ENCODE results near the gene C9orf43. TPM values are rescaled to one million over a fixed set of nuclear protein-coding genes. Genes with fewer than 3 reads are reported as not detected.
"Not testable (repeated sequence)": the region's sequence is repeated elsewhere in the genome, so short reads cannot be mapped to it uniquely, and the experiment has no call there.

The C9orf43 gene
- polyA plus RNA-seq (2013, experiment 1 of 2) = 0.45 TPM
- 0.44 TPM for polyA plus RNA-seq (2013, experiment 2 of 2)

GRCh38 chr9:113410207-113410864, at the start of gene C9orf43, which contains the start of gene POLE3:
Gene C9orf43, plus strand, starts transcription at chr9:113410747. Its CDS starts 2,747 bp downstream, at chr9:113413494.
Gene POLE3, minus strand, starts transcription at chr9:113410675. Its CDS starts 382 bp downstream, at chr9:113410293.
- H3K27ac ChIP-seq (ENCODE audit: low read depth, low read length) = peak within 1 kb of the TSS; percentile 98
- no peaks in the 10 kb centered on the region for H3K9me3 ChIP-seq (ENCODE audit: insufficient read depth, low read depth, low read length)
- H3K27me3 ChIP-seq (ENCODE audit: insufficient read depth, low read length) = no peaks in the 10 kb centered on the region
- peak within 1 kb of the TSS; percentile 98 for H3K9ac ChIP-seq (ENCODE audit: low read depth, low read length)
- whole genome bisulfite sequencing = under 1% methylated on average over 61 of the region's 61 CpGs
- peaks cover 26% of the 10 kb centered on the region for H3K36me3 ChIP-seq (ENCODE audit: insufficient read depth, low read length)
- peak within 1 kb of the TSS; percentile 99 for H3K4me3 ChIP-seq (ENCODE audit: low read length)
- 0 out of 2 replicates have a peak, but pooled peaks cover 8% of the 10 kb centered on the region for H3K4me1 ChIP-seq (ENCODE audit: insufficient read depth, low read length)

GRCh38 chr9:113361304-113362018, 49.1 kb upstream of the C9orf43 start:
- 92% methylated on average over 7 of the region's 7 CpGs for WGBS
- peaks cover 5% of the 10 kb centered on the region; the same call in 1 of the 2 replicates for H3K4me1 ChIP-seq (ENCODE audit: insufficient read depth, low read length)
- H3K36me3 ChIP-seq (ENCODE audit: insufficient read depth, low read length) = no peaks in the 10 kb centered on the region

GRCh38 chr9:113363336-113363735, 47.2 kb upstream of the C9orf43 start:
- Histone ChIP-seq H3K4me1 (ENCODE audit: insufficient read depth, low read length) (peaks cover 5% of the 10 kb centered on the region; the same call in 1 of the 2 replicates), H3K9ac (ENCODE audit: low read depth, low read length) (no peak overlapping the region), H3K9me3 (ENCODE audit: insufficient read depth, low read depth, low read length) (no peaks in the 10 kb centered on the region), H3K27ac (ENCODE audit: low read depth, low read length) (no peak overlapping the region), H3K4me3 (ENCODE audit: low read length) (no peak overlapping the region), H3K27me3 (ENCODE audit: insufficient read depth, low read length) (no peaks in the 10 kb centered on the region), H3K36me3 (ENCODE audit: insufficient read depth, low read length) (no peaks in the 10 kb centered on the region)
- 95% methylated on average over 3 of the region's 3 CpGs for WGBS

More at GRCh38 chr9:113361304-113362018, 49.1 kb upstream of the C9orf43 start:
- Histone ChIP-seq H3K4me3 (ENCODE audit: low read length) (no peak overlapping the region), H3K27ac (ENCODE audit: low read depth, low read length) (no peak overlapping the region), H3K9me3 (ENCODE audit: insufficient read depth, low read depth, low read length) (no peaks in the 10 kb centered on the region), H3K9ac (ENCODE audit: low read depth, low read length) (no peak overlapping the region), H3K27me3 (ENCODE audit: insufficient read depth, low read length) (no peaks in the 10 kb centered on the region)

GRCh38 chr9:113364951-113365350, 45.6 kb upstream of the C9orf43 start:
- Histone ChIP-seq H3K9me3 (ENCODE audit: insufficient read depth, low read depth, low read length) (no peaks in the 10 kb centered on the region), H3K36me3 (ENCODE audit: insufficient read depth, low read length) (no peaks in the 10 kb centered on the region), H3K4me3 (ENCODE audit: low read length) (no peak overlapping the region), H3K9ac (ENCODE audit: low read depth, low read length) (no peak overlapping the region), H3K27ac (ENCODE audit: low read depth, low read length) (no peak overlapping the region), H3K4me1 (ENCODE audit: insufficient read depth, low read length) (peaks cover 5% of the 10 kb centered on the region; the same call in 1 of the 2 replicates), H3K27me3 (ENCODE audit: insufficient read depth, low read length) (no peaks in the 10 kb centered on the region)
- WGBS = 86% methylated on average over 1 of the region's 1 CpG

GRCh38 chr9:113365652-113366051, 44.9 kb upstream of the C9orf43 start:
- H3K9me3 ChIP-seq (ENCODE audit: insufficient read depth, low read depth, low read length); H3K27me3 ChIP-seq (ENCODE audit: insufficient read depth, low read length); H3K27ac ChIP-seq (ENCODE audit: low read depth, low read length); H3K4me3 ChIP-seq (ENCODE audit: low read length); H3K9ac ChIP-seq (ENCODE audit: low read depth, low read length); H3K4me1 ChIP-seq (ENCODE audit: insufficient read depth, low read length); H3K36me3 ChIP-seq (ENCODE audit: insufficient read depth, low read length): not testable (repeated sequence)
- 91% methylated on average over 3 of the region's 3 CpGs for WGBS

- H3K9ac ChIP-seq (ENCODE audit: low read depth, low read length) = no peak overlapping the region
- no peaks in the 10 kb centered on the region for H3K27me3 ChIP-seq (ENCODE audit: insufficient read depth, low read length)
- no peaks in the 10 kb centered on the region; the same call in 1 of the 2 replicates for H3K4me1 ChIP-seq (ENCODE audit: insufficient read depth, low read length)
- H3K36me3 ChIP-seq (ENCODE audit: insufficient read depth, low read length) = peaks cover 5% of the 10 kb centered on the region
- H3K27ac ChIP-seq (ENCODE audit: low read depth, low read length) = no peak overlapping the region
- 91% methylated on average over 4 of the region's 5 CpGs for WGBS
- no peak overlapping the region for H3K4me3 ChIP-seq (ENCODE audit: low read length)
- no peaks in the 10 kb centered on the region for H3K9me3 ChIP-seq (ENCODE audit: insufficient read depth, low read depth, low read length)
Observed at GRCh38 chr9:113368348-113368981, 42.1 kb upstream of the C9orf43 start.

- H3K4me1 ChIP-seq (ENCODE audit: insufficient read depth, low read length) = no peaks in the 10 kb centered on the region; the same call in 1 of the 2 replicates
- H3K36me3 ChIP-seq (ENCODE audit: insufficient read depth, low read length) = peaks cover 12% of the 10 kb centered on the region
- H3K9me3 ChIP-seq (ENCODE audit: insufficient read depth, low read depth, low read length) = no peaks in the 10 kb centered on the region
- H3K27ac ChIP-seq (ENCODE audit: low read depth, low read length) = no peak overlapping the region
- H3K4me3 ChIP-seq (ENCODE audit: low read length) = no peak overlapping the region
- H3K27me3 ChIP-seq (ENCODE audit: insufficient read depth, low read length) = no peaks in the 10 kb centered on the region
- no peak overlapping the region for H3K9ac ChIP-seq (ENCODE audit: low read depth, low read length)
- WGBS = 95% methylated on average over 12 of the region's 13 CpGs
Observed at GRCh38 chr9:113368982-113369854, 41.3 kb upstream of the C9orf43 start.

GRCh38 chr9:113369855-113370140, 40.7 kb upstream of the C9orf43 start:
- no peak overlapping the region for H3K4me3 ChIP-seq (ENCODE audit: low read length)
- H3K27ac ChIP-seq (ENCODE audit: low read depth, low read length) = no peak overlapping the region
- no peaks in the 10 kb centered on the region for H3K9me3 ChIP-seq (ENCODE audit: insufficient read depth, low read depth, low read length)
- no peaks in the 10 kb centered on the region for H3K27me3 ChIP-seq (ENCODE audit: insufficient read depth, low read length)
- H3K4me1 ChIP-seq (ENCODE audit: insufficient read depth, low read length) = no peaks in the 10 kb centered on the region; the same call in 1 of the 2 replicates
- 90% methylated on average over 11 of the region's 11 CpGs for WGBS
- no peak overlapping the region for H3K9ac ChIP-seq (ENCODE audit: low read depth, low read length)
- H3K36me3 ChIP-seq (ENCODE audit: insufficient read depth, low read length) = peaks cover 14% of the 10 kb centered on the region

- Histone ChIP-seq H3K27ac (ENCODE audit: low read depth, low read length) (no peak overlapping the region), H3K4me3 (ENCODE audit: low read length) (no peak overlapping the region), H3K4me1 (ENCODE audit: insufficient read depth, low read length) (no peaks in the 10 kb centered on the region; the same call in 1 of the 2 replicates), H3K9me3 (ENCODE audit: insufficient read depth, low read depth, low read length) (no peaks in the 10 kb centered on the region), H3K27me3 (ENCODE audit: insufficient read depth, low read length) (no peaks in the 10 kb centered on the region), H3K36me3 (ENCODE audit: insufficient read depth, low read length) (peaks cover 18% of the 10 kb centered on the region), H3K9ac (ENCODE audit: low read depth, low read length) (no peak overlapping the region)
- WGBS = 88% methylated on average over 8 of the region's 8 CpGs
Observed at GRCh38 chr9:113370806-113371325, 39.7 kb upstream of the C9orf43 start.

GRCh38 chr9:113372059-113372458, 38.5 kb upstream of the C9orf43 start:
- 92% methylated on average over 5 of the region's 5 CpGs for WGBS
- H3K4me1 ChIP-seq (ENCODE audit: insufficient read depth, low read length) = no peaks in the 10 kb centered on the region; the same call in 1 of the 2 replicates

More at GRCh38 chr9:113372059-113372458, 38.5 kb upstream of the C9orf43 start:
- no peak overlapping the region for H3K27ac ChIP-seq (ENCODE audit: low read depth, low read length)
- no peak overlapping the region for H3K9ac ChIP-seq (ENCODE audit: low read depth, low read length)
- no peaks in the 10 kb centered on the region for H3K9me3 ChIP-seq (ENCODE audit: insufficient read depth, low read depth, low read length)
- no peaks in the 10 kb centered on the region for H3K27me3 ChIP-seq (ENCODE audit: insufficient read depth, low read length)
- H3K36me3 ChIP-seq (ENCODE audit: insufficient read depth, low read length) = peaks cover 18% of the 10 kb centered on the region
- no peak overlapping the region for H3K4me3 ChIP-seq (ENCODE audit: low read length)

Data from HUES64 (cell line).